Astrocyte of the hippocampus (primary cell): ENCODE measurements around the gene AIG1.
"Not testable (repeated sequence)": the region's sequence is repeated elsewhere in the genome, so short reads cannot be mapped to it uniquely, and the experiment has no call there.

Source experiments
- DNase-seq: peaks from one replicate; pipeline ENCODE4 v3.0.0; 2011; ENCODE audit warnings: low read depth, low spot score

The AIG1 gene

DNA sequence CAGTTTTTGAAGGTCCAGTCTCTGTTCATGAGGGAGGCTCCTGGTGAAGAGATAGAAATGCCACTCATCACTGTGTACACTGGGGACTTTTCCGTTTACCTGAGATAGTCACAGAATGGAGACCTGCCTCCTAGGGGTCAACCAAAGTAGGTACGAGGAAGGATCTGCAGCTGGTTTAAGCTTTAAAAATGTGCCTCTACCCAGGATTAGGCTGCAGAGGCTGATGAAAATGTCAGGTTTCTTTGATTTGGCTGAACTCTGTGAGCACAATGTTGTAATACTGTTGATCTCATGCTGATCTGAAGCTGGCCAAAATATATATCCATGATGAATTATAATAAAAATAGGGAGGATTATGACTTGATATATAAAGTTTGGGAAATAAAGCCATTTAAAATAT, 207.1 kb downstream of the AIG1 start:
- DNase-seq: no peak

GRCh38 chr6:143268439-143268838, 207.8 kb downstream of the AIG1 start:
- DNase-seq: no peak

DNA sequence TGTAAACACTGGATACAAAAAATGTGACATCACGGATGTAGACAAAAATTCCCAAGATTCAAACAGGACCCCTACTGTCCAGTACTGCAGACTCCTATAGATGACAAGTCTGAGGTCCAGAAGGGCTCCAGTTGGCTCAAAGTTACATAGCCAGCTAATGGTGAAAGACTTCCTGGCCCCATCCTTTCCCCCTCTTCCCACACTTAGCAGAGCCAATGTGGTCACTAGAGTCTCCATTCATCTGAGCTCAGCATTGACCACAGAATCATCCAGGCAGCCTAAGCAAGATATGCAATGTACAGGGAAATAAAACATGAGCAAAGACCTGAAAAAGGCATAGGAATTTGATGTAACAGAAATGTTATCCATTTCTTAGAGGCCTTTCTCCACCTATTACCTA, 209.3 kb downstream of the AIG1 start:
- peak; percentile 73 for DNase-seq

DNA sequence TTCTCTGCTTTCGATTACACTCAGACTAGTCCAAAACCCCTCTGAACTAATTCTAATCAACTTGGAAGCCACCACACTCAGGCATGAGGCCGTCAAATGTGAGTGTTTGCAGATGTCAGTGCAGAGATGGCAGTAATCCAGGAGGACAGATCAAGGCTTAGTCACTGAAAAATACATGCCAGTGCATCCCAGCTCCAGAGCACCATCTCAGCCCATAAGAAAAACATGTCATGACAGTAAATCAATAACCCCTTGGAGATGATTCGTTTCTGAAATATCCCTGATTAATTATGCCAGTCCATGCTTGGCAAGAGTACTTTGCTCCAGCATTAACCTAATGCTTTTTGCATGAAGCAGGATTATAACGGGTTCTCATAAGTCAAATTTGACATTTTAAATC, 210.3 kb downstream of the AIG1 start:
- DNase-seq: peak; percentile 74

- DNase-seq: no peak
Measured at GRCh38 chr6:143276436-143276835, 215.7 kb downstream of the AIG1 start.

GRCh38 chr6:143279385-143279784, 218.7 kb downstream of the AIG1 start:
- DNase-seq: peak; percentile 35

GRCh38 chr6:143283887-143284645, 223.4 kb downstream of the AIG1 start:
- peak; percentile 85 for DNase-seq

DNA sequence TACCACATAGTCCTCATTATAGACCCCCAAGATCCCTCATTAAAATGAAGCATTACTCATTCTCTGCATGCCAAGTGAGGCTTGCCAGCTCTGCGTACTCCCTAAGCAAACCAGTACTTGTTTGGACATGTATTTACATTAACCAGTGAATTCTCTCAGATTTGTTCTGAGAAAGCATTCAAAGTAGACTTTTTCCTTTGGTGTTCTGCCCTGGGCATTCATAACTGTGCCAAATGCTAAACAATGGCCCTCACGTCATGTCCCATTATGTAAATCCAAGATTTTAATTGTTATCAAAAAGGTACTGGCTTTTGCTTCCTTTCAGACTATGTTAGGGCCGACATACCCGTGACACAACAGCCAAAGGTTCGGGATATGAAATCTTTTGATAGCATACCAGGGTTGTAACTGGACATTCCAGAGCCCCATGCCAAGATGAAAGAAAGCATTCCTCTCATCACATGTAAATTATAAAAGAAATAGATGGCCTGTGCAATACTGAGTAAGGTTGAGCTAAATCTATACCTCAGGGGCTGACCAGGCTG, 225.6 kb downstream of the AIG1 start:
- peak; percentile 94 for DNase-seq

- no peak for DNase-seq
Measured at GRCh38 chr6:143288923-143289322, 228.2 kb downstream of the AIG1 start.

DNA sequence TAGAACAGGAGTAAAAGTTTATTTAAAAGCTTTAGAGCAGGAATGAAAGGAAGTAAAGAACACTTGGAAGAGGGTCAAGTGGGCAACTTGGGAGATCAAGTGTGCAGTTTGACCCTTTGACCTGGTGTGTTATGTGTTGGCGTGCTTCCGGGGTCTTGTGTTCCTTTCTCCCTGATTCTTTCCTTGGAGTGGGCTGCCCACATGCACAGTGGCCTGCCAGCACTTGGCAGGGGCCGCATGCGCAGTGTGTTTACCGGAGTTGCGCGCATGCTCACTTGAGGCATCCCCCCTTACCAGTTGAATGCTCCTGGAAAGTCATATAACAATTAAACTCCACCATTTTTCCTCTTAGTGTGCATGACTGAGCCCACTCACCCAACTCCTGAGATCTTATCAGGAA, 229.5 kb downstream of the AIG1 start:
- no peak for DNase-seq

- no peak for DNase-seq
Measured at GRCh38 chr6:143293523-143293922, 232.8 kb downstream of the AIG1 start.

- no peak for DNase-seq
Measured at GRCh38 chr6:143294265-143294860, 233.7 kb downstream of the AIG1 start.

GRCh38 chr6:143295932-143296331, 235.2 kb downstream of the AIG1 start:
- no peak for DNase-seq

- DNase-seq: peak; percentile 35
Measured at GRCh38 chr6:143298071-143298470, 237.4 kb downstream of the AIG1 start.

- DNase-seq: no peak
Measured at GRCh38 chr6:143299253-143300166, 238.8 kb downstream of the AIG1 start.

DNA sequence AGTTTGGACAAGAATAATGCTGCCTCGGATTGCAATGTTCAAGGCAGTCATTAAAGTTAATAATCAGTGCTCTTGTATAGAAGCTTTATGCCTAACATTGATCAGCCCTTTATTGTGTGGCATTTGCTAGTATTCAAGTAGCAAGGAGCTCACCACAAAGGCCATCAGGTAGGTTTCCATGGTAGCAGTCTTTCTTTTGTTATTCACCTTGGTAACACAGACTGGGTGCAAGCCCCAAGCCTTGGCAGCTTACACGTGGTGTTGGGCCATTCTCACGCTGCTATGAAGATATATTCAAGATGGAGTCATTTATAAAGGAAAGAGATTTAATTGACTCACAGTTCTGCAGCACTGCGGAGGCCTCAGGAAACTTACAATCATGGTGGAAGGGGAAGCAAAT, 240.5 kb downstream of the AIG1 start:
- no peak for DNase-seq

DNA sequence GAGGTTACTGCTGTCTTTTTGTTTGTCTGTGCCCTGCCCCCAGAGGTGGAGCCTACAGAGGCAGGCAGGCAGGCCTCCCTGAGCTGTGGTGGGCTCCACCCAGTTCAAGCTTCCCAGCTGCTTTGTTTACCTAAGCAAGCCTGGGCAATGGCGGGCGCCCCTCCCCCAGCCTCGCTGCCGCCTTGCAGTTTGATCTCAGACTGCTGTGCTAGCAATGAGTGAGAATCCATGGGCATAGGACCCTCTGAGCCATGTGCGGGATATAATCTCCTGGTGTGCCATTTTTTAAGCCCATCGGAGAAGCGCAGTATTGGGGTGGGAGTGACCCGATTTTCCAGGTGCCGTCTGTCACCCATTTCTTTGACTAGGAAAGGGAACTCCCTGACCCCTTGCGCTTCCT, 247.1 kb downstream of the AIG1 start:
- DNase-seq: not testable (repeated sequence)

GRCh38 chr6:143313163-143313562, 252.5 kb downstream of the AIG1 start:
- no peak for DNase-seq

GRCh38 chr6:143321491-143322086, 260.9 kb downstream of the AIG1 start:
- DNase-seq: no peak

GRCh38 chr6:143322386-143322785, 261.7 kb downstream of the AIG1 start:
- no peak for DNase-seq

GRCh38 chr6:143323729-143324470, 263.2 kb downstream of the AIG1 start:
- DNase-seq: no peak
